HG03520 (cell line): ENCODE data around the gene PACS2.

Experiments used
- ATAC-seq: cut with Tn5 transposase; IDR thresholded peaks from one replicate; pipeline ENCODE4 v1.9.1; 2021; ENCODE audit warnings: mild to moderate bottlenecking, moderate library complexity; ENCODE audit not compliant: unreplicated experiment

Gene PACS2

GRCh38 chr14:105436891-105437722 lies 122.6 kb downstream of the PACS2 start:
- ATAC-seq, result no peak

- ATAC-seq, result no peak
Observed at GRCh38 chr14:105437723-105438500, 123.4 kb downstream of the PACS2 start.

GRCh38 chr14:105439179-105439578 lies 124.6 kb downstream of the PACS2 start:
- ATAC-seq, result no peak

- no peak for ATAC-seq
Observed at GRCh38 chr14:105439710-105440553, 125.4 kb downstream of the PACS2 start.

- ATAC-seq, result no peak
Observed at GRCh38 chr14:105440554-105440900, 126.0 kb downstream of the PACS2 start.

GRCh38 chr14:105440992-105441391 lies 126.4 kb downstream of the PACS2 start:
- no peak for ATAC-seq

GRCh38 chr14:105442125-105442524 lies 127.6 kb downstream of the PACS2 start:
- no peak for ATAC-seq

- no peak for ATAC-seq
Observed at GRCh38 chr14:105442834-105443233, 128.3 kb downstream of the PACS2 start.

- ATAC-seq, result no peak
Observed at GRCh38 chr14:105444859-105445258, 130.3 kb downstream of the PACS2 start.

GRCh38 chr14:105445290-105445689 lies 130.7 kb downstream of the PACS2 start:
- ATAC-seq, result no peak

GRCh38 chr14:105445901-105446845 lies 131.6 kb downstream of the PACS2 start:
- ATAC-seq, result no peak

- no peak for ATAC-seq
Observed at GRCh38 chr14:105446971-105447370, 132.4 kb downstream of the PACS2 start.
